A673 (cell line): ENCODE data around the gene AP3B2. TPM values are rescaled to one million over a fixed set of nuclear protein-coding genes. Genes with fewer than 3 reads are reported as not detected.

Experiments
- BruUV-seq: library from RNA; stranded (reverse); fragments of 400-500 nt; replicated peaks from 2 replicates; lab custom pipeline; 2021; lab: Mats Ljungman, UMichigan
- CTCF ChIA-PET: fragments of 300-600 bp; sonication (Branson Sonifier 250); formaldehyde crosslinking; loops from one replicate; lab custom pipeline; 2022; ENCODE audit warnings: antibody characterized with exemption; lab: Charles Lee
- POLR2A ChIA-PET: fragments of 300-600 bp; sonication (Branson Sonifier 250); formaldehyde crosslinking; loops from one replicate; lab custom pipeline; 2022; ENCODE audit warnings: antibody characterized with exemption; ENCODE audit not compliant: low non-redundant PET; lab: Charles Lee
- DNase-seq: peaks from one replicate; pipeline ENCODE4 v3.0.0-alpha.2; 2015; ENCODE audit warnings: low spot score
- H3K27ac ChIP-seq: fragments of 200-600 bp; sonication (generic); 2 replicates; pipeline ENCODE4 v1.5.1; 2016; ENCODE audit warnings: mixed run types, low read depth, mild to moderate bottlenecking, mixed read lengths, antibody characterized with exemption, low read length; ENCODE audit not compliant: poor library complexity, severe bottlenecking
- H3K27me3 ChIP-seq: fragments of 200-600 bp; sonication (generic); replicated peaks from 2 replicates; pipeline ENCODE4 v1.6.1; 2017; ENCODE audit warnings: mixed run types, low read depth, mild to moderate bottlenecking, mixed read lengths, antibody characterized with exemption, low read length; ENCODE audit not compliant: insufficient read depth, poor library complexity
- H3K36me3 ChIP-seq: fragments of 200-600 bp; sonication (generic); 2 replicates; pipeline ENCODE4 v1.6.1; 2016; ENCODE audit warnings: mixed run types, mild to moderate bottlenecking, mixed read lengths, antibody characterized with exemption, low read length; ENCODE audit not compliant: insufficient read depth, poor library complexity, severe bottlenecking
- H3K4me1 ChIP-seq: fragments of 200-600 bp; sonication (generic); 2 replicates; pipeline ENCODE4 v1.6.1; 2017; ENCODE audit warnings: mixed run types, mild to moderate bottlenecking, mixed read lengths, antibody characterized with exemption, low read length; ENCODE audit not compliant: insufficient read depth, poor library complexity, severe bottlenecking
- H3K4me3 ChIP-seq: fragments of 200-600 bp; sonication (generic); 2 replicates; pipeline ENCODE4 v1.5.1; 2016; ENCODE audit warnings: low read depth, mixed run types, mild to moderate bottlenecking, mixed read lengths, low read length; ENCODE audit not compliant: poor library complexity, severe bottlenecking
- H3K9me3 ChIP-seq: fragments of 200-600 bp; sonication (generic); 2 replicates; pipeline ENCODE4 v1.6.1; 2016; ENCODE audit warnings: mixed run types, low read depth, mild to moderate bottlenecking, mixed read lengths, antibody characterized with exemption, low read length; ENCODE audit not compliant: poor library complexity, severe bottlenecking
- EZH2 ChIP-seq: fragments of 200-600 bp; sonication (generic); IDR thresholded peaks from 2 replicates; pipeline ENCODE4 v1.6.1; 2017; ENCODE audit warnings: borderline replicate concordance, low read depth, mild to moderate bottlenecking, mixed read lengths, antibody characterized with exemption, low read length; ENCODE audit not compliant: poor library complexity, severe bottlenecking
- intact Hi-C: fragments of 100-400 bp; cut with micrococcal nuclease; formaldehyde crosslinking; loops from one replicate; pipeline ENCODE4 v1.10.0; 2022; ENCODE audit not compliant: unreplicated experiment
- total RNA-seq: library from RNA; stranded (reverse); gene quantifications from 2 replicates; pipeline ENCODE4 v1.2.3, GENCODE V29; 2021
- TF ChIP-seq, protein P1 (sequence below): fragments of 300-800, 200-600 bp; sonication (generic); conservative IDR thresholded peaks from 2 replicates; pipeline ENCODE4 v1.5.1; 2017; ENCODE audit warnings: low read depth, mild to moderate bottlenecking, antibody characterized with exemption, low read length, moderate library complexity, mixed read lengths

AP3B2 gene
- total RNA-seq, 1 experiment from 2014 or later, result 19.0 TPM

DNA sequence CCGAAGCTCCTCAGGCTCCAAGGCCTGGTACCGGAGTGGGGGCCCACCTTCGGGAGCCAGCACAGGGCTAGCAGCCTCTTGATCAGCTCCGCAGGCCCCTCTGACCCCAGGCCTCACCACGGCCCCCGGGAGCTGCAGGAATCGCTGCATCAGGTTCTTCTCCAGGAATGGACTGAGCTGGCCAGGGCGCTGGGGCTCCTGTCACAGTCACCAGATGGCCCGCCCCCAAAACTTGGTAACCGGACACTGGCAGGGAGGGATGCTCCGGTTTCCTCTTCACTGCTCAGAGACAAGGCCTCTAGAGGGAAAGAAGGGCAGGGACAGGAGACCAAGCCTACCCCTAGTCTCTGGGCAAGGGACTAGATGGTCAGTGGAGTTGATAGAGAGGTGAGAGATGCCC, 9.9 kb downstream of the AP3B2 start:
- Histone ChIP-seq H3K4me3 (no peak overlapping the region), H3K9me3 (no peaks in the 10 kb centered on the region), H3K4me1 (no peaks in the 10 kb centered on the region), H3K36me3 (no peaks in the 10 kb centered on the region), H3K27ac (no peak overlapping the region), H3K27me3 (no peaks in the 10 kb centered on the region)
- no TSS peak for BruUV-seq
- CTCF ChIA-PET, result no interaction called here
- intact Hi-C loops, result no loop called here
- no peak for DNase-seq
- TF ChIP-seq EZH2, result no peak
- TF ChIP-seq, protein P1, sequence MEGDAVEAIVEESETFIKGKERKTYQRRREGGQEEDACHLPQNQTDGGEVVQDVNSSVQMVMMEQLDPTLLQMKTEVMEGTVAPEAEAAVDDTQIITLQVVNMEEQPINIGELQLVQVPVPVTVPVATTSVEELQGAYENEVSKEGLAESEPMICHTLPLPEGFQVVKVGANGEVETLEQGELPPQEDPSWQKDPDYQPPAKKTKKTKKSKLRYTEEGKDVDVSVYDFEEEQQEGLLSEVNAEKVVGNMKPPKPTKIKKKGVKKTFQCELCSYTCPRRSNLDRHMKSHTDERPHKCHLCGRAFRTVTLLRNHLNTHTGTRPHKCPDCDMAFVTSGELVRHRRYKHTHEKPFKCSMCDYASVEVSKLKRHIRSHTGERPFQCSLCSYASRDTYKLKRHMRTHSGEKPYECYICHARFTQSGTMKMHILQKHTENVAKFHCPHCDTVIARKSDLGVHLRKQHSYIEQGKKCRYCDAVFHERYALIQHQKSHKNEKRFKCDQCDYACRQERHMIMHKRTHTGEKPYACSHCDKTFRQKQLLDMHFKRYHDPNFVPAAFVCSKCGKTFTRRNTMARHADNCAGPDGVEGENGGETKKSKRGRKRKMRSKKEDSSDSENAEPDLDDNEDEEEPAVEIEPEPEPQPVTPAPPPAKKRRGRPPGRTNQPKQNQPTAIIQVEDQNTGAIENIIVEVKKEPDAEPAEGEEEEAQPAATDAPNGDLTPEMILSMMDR, result no peak
- POLR2A ChIA-PET, result no interaction called here

DNA sequence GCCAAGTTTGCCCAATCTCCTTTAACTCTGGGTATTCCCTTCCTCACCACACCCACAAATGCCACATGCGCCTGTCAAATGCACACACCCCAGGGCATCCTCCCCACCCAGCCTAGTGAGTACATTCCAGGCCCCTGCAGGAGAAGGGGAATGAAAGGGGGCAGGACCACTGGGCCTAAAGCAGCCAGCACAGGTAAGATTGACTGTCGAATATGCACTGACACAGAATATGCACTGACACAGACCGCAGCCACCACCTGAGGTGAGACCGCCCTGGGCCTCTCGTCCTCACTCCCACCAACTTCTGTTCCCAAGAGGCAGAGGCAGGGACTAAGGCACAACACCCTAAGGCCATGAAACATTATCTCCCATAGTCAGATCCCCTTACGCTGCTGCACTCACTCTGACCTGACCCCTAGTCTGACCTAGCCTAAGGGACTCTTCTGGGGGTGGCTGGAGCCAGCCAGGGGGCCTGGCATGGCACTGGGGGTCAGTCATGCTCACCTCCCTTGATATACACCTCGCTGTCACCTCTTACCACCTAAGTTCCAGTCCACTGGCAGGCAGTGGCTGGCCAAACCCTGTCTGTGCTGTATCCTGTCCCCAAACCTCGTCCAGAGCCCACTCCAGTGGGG, 10.8 kb downstream of the AP3B2 start:
- Histone ChIP-seq H3K36me3 (no peaks in the 10 kb centered on the region), H3K9me3 (no peaks in the 10 kb centered on the region), H3K27me3 (no peaks in the 10 kb centered on the region), H3K4me1 (no peaks in the 10 kb centered on the region), H3K4me3 (no peak overlapping the region), H3K27ac (no peak overlapping the region)
- CTCF ChIA-PET, result no interaction called here
- intact Hi-C loops, result no loop called here
- DNase-seq, result no peak
- POLR2A ChIA-PET, result no interaction called here
- no peak for TF ChIP-seq EZH2
- TF ChIP-seq, protein P1, result no peak
- no TSS peak for BruUV-seq

DNA sequence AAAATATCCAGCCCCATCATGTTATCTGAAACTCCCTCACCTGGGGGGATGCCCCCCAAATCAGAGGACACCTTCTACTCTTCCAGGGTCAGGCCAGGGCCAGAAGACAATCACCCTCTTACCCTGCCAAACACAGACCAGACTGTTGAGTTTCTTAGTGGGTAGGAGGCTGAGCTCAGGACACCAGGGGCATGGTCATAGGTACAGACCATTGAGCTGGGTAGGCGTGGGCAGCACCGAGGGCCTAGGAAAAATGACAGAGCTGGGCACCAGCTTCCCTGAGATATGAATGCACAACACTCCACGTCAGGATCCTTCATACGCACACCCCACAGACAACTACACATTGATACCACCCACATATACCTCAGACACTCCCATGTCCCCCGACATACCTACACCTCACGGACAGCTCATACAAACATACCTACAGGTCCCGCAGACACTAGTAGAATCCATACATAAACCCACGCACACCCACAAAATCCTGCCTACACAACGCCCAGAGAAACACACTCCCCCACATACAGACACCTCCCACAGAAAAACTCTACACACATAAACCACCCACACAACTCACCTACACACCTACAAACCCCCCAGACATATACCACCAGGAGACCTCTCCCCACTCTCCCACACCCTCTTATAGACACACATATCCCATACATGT, 11.8 kb downstream of the AP3B2 start:
- no peak overlapping the region for H3K4me3 ChIP-seq
- TF ChIP-seq, protein P1, result no peak
- no peak for TF ChIP-seq EZH2
- CTCF ChIA-PET, result no interaction called here
- no peaks in the 10 kb centered on the region for H3K4me1 ChIP-seq
- DNase-seq, result no peak
- H3K9me3 ChIP-seq, result no peaks in the 10 kb centered on the region
- BruUV-seq, result no TSS peak
- H3K36me3 ChIP-seq, result no peaks in the 10 kb centered on the region
- no peak overlapping the region for H3K27ac ChIP-seq
- H3K27me3 ChIP-seq, result no peaks in the 10 kb centered on the region
- POLR2A ChIA-PET, result no interaction called here
- intact Hi-C loops, result no loop called here
